ENCODE data around the gene MYO1F.

GRCh38 chr19:8490873-8491272 is 86.4 kb downstream of the MYO1F start:
- TF ChIP-seq POLR2AphosphoS5 (IDR thresholded peaks at IDR 0.05) (no peak), POLR2A (IDR thresholded peaks at IDR 0.05) (no peak)
